ENCODE measurements around the gene SLC35F3.

DNA sequence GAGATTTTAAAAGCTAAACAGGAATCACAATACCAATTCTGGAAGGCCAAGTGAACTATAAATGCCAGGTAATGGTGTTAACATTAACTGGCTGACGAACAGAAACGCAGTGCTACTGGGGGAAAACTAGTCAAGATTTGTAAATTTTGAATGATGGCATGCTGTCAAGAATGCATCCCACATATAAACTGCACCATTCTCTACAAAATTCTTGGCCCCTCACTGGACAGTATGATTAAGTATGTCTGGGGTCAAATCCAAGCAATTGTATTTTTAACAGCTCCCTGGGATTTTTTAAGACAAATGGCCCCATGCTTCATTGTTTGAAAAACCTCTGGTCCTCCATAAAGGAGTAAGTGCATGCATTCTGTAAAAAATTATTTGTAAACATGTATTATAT, 395.6 kb downstream of the SLC35F3 start:
- TF ChIP-seq, protein P1, sequence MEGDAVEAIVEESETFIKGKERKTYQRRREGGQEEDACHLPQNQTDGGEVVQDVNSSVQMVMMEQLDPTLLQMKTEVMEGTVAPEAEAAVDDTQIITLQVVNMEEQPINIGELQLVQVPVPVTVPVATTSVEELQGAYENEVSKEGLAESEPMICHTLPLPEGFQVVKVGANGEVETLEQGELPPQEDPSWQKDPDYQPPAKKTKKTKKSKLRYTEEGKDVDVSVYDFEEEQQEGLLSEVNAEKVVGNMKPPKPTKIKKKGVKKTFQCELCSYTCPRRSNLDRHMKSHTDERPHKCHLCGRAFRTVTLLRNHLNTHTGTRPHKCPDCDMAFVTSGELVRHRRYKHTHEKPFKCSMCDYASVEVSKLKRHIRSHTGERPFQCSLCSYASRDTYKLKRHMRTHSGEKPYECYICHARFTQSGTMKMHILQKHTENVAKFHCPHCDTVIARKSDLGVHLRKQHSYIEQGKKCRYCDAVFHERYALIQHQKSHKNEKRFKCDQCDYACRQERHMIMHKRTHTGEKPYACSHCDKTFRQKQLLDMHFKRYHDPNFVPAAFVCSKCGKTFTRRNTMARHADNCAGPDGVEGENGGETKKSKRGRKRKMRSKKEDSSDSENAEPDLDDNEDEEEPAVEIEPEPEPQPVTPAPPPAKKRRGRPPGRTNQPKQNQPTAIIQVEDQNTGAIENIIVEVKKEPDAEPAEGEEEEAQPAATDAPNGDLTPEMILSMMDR (IDR thresholded peaks at IDR 0.05), result no peak
- no peak for TF ChIP-seq POLR2A (IDR thresholded peaks at IDR 0.05)

Data from adrenal gland (tissue), 5 donors.